HG03575 (cell line): ENCODE data around the gene KY.

Experiments used
- ATAC-seq: cut with Tn5 transposase; IDR thresholded peaks from one replicate; pipeline ENCODE4 v1.9.1; 2021; ENCODE audit not compliant: unreplicated experiment, insufficient number of reproducible peaks, low FRiP score; ENCODE audit errors: extremely low read depth

The KY gene

DNA sequence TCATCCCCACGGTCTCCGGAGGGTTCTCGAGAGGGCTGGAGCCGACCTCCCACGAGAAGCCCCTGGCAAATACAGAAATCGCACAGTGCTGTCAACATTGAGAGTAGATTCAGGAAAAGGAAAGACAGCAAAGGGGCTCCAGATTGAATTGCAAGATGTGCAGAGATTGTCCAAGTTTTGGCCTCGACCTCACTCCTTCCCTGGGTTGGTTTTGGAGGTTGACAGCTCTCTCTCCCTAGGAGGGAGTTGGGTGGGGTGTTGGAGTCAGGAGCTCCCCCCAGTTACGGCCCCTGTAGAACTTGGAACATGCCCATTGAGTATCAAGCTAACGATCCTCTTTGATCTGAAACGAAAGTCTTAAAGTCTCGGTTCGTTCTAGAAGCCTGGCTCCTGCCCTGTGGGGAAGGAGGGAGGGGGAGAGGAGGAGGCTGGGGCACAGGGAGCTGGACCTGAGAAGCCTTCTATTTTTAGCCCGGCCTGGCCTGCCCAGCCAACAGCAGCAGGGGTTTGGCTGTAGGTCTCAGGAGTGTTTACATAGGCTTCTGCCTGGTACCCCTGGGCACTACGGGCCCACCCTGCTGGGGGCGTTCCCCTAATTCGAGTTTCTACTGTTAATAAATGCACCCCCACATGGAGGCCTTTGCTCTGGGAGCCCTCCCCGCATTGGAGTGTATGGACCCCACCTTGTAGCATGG lies 672 bp upstream of the KY start:
- ATAC-seq: no peak

DNA sequence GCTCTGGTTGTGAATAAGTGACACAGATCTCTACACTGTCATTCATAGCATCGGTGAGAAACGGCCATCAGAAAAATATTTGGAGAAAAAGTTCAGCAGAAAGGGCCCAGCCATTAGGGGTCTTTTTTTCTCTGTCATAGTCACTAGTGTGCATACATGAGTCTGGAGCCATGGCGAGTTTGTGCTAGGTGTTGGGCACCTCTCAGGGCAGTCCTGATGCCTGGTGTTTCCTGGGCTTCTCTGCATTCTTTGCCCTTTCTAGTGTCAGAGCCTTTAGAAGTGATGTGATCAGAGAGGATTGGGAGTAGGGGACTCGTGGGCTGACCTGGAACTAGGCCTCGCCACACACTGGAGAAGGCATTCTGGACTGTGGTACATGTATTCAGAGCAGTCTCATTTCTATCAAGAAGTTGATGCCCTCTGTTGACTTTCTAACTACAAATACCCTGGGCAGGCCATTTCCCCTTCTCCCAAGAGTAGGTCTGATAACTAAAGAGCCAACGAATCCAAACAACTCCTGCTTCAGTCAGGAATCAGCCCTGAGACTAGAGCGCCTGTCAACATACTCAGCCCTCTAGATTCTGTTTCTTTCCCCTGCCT lies 1.6 kb downstream of the KY start:
- no peak for ATAC-seq

DNA sequence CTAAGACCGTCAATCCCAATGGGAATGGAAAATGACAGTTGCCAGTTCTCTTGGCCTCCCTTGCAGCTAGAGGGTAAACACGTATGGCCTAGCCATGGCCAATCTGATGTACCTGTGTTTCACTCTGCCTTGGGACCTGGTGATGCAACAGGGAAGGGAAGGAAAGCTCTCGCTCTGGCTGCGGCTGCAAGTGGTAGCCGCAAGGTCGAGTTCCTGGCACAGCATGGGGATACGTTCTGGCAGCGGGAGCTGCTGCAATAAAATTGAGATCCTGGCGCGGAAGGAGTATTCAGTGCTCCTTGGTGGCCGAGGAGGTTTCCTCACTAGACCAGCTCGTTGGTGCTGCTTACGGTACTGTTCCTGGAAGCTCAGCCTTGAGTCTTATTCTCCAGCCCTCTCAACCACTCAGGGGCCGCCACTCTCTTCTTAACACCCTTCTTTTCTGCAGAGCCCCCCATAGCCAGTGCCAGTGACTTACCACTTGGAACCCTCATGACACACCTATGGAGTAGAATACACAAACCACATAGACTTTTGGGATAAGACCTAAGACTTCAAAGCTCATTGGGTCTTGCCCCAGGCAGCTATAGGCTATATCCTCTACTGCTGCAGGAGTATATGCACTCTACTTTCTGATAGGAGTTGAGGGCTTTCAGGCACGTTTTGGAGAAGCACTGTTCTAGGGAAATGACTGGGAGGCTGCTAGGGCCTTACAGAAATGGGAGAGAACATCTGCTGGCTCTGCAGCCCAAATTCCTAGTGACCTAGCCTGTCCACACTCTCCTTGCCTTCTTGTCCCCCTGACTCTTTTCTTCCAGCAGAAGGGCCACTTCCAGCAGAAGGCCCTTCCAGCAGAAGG lies 2.7 kb downstream of the KY start:
- no peak for ATAC-seq

DNA sequence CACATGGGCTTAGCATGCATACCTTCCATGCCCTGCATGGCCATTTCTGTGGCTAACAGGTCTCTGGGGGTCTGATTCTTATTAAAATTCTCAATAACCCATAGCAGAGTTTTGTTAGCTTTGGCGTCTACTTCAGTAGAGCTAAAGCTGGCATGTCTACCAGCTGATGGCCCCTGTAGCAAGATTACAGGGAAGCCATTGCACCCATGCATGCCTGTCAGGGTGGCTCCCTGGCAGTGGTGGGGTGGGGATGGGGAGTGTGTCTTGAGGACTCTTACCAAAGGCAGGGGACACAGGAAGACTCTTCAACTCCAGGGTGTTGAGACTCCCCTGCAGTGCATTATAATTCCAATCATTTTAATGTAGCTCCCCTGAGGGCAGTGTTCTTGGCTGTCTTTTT lies 4.7 kb downstream of the KY start:
- no peak for ATAC-seq

DNA sequence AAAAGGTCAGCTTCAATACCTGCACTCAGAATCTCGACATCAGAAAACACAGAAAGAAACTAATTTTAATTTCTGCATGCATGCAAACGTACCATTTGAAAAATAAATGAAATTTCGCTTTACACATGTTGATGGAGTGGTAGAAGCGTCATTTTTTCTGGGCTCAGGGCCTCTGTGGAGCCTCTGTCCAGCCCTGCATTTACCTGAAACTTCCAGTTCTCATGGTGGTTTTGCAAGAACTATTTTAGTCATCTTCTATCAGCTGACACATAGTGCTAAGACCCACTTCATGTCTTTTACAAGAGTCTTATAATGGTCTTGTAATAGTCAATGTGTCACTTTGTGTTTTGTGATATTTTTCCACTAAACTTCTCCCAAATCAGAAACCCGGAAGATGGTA lies 5.3 kb downstream of the KY start:
- ATAC-seq: no peak

DNA sequence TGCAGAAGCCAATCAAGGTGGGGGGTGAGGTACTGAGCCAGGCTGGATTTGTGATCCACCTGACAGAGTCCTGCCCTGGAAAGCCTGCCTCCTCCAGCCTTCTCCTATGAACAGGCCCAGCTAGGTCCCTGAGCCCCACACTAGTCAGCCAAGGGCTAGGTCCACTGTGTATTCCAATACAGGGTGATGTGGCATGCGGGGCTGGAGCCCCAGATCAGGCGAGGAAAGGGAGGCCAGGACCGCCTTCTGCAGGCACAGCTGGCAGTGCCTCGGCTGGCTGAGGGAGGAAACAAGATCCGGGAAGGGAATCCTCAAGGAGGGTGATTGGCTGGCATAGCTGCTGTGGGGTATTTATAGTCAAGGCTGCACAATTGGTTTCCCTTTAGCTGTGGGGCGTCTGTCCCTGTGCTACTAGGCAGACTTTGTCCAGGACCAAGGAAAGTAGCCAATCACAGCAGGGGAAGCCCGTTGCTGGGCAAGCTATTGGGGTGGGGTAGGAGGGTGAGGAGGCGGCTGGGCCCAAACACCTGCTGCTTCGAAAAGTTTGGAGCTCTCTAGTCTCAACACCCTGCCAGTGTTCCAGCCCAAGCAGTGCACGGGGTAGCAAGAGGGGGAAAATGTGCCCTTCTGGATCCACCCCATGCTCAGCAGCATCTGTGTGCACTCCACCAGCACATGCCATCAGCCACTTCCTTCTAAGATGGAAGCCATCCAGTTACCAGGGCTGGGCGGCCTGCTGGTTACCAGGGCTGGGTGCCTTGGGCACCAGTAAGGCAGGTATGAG lies 5.9 kb downstream of the KY start:
- no peak for ATAC-seq

DNA sequence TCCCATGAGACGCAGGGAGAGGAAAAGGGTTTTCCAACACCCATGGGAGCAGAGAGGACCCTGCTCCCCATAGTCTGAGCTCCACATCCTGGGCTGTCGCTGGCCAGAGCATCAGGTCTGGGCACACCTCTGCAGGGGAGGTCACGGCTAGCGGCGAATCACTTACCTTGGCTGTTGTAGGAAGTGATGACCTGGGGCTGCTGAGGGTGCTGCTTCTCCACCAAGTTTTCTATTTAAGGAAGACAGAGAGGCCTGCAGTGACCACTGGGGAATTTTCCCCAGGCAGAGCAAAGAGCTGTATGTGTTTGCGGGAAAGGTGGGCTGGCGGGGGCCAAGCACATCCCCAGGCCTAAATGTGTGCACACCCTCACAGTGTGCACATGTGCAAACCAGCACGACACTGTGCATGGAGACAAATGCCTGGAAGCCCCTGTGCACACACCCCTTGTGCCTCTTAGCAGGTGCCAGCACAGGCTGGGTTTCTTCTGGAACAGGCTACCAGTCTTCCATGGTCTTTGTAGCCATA lies 7.6 kb downstream of the KY start:
- ATAC-seq: no peak

DNA sequence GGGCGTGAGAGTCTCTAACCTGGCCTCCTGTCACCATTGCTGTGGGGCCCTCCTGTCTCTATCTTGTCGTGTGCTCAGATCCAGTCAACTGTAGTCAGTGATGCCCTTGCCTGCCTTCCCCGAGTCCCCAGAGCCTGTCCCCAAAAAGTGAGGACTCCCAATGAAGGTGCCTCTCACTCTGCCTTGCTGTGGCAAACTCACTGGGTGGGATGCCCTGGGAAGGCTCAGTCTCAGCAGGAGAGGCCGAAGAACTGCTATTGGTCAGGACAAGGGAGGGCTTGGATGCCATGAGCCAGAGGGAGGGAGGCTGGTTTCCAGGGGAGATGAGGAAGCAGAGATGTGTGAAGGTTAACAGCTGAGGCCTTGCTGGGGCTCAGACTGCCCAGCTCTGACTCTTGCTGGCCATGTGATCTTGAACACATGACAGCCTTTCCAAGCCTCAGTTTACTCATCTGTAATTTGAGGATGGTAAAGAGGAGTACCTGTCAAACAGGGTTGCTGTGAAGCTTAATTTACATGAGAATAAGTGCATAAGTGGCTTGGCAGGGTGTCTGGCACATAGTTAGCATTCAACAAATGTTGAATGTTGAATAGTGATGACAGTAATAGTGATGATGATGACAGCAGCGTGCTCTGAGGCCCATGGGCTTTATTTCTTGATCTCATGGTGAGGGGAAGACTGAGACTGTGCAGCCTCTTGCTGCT lies 8.2 kb downstream of the KY start:
- no peak for ATAC-seq

DNA sequence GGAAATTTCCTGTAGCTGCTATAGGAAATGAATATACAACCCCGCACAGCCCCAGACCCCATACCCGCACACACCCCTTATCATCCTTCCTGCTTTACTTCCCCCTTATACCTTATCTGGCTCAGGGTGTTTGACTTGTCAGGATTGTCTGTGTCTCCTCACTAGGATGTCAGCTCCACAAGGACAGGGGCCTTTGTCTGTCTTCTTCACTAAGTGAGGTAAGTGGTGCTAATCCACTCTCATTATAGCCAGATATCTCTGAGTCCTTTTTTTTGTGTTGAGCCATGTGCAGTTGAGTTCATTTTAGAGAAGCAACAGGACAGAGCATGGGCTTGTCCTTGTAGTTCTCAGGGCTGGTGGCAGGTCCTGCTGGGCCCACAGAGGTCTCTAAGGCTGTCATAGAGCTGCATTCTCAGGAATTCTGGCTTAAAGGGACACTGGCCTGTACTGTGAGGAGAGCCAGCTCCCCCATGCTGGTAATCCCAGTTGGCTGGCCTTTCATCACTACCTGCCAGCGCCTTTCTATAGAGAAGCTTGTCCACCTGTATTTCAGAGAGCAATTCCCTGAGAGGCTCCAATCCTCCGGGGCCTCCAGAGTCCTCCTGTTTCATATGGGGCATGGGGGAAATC lies 9.0 kb downstream of the KY start:
- ATAC-seq: no peak

DNA sequence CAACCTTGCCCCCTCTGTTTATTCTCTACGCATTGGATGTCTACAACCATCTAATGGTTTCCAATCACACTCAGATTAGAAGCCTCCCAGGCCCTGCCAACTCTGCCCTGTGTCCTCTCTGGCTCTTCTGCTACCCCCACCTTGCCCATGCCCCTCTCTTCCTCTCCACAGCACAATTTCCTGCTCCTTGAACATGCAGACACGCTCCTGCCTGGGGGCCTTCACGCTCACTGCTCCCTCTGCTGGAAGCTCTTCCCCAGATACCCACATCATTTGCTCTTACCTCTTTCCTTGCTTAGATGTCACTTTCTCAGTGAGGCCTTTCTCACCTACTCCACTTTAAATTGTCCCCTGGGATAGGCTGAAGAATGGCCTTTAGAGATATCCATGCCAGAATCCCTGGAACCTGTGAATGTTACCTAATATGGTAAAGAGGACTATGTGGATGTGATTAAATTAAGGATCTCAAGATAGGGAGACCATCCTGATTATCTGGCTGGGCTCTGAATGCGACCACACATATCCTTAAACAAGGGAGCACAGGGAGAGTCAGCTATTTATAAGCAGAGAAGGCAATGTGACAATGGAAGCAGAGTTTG lies 9.9 kb downstream of the KY start:
- no peak for ATAC-seq

DNA sequence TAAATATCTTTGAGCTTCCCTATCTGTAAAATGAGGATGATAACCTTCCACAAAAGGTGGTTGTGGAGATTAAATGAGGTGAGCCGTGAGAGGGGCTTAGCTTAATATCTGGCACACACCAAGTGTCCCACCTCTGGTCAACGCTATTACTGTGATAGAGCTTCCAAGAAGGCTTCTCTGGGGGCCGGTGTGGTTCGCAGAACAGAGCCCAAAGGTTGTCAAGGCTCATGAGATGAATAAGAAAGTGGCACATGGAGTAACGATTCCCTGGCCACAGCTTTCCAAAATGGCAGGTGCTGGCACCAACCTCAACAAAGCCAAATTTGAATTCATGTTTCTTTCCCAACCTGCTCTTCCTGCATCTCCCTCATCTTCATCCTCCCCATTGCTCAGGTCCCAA lies 10.4 kb downstream of the KY start:
- no peak for ATAC-seq

DNA sequence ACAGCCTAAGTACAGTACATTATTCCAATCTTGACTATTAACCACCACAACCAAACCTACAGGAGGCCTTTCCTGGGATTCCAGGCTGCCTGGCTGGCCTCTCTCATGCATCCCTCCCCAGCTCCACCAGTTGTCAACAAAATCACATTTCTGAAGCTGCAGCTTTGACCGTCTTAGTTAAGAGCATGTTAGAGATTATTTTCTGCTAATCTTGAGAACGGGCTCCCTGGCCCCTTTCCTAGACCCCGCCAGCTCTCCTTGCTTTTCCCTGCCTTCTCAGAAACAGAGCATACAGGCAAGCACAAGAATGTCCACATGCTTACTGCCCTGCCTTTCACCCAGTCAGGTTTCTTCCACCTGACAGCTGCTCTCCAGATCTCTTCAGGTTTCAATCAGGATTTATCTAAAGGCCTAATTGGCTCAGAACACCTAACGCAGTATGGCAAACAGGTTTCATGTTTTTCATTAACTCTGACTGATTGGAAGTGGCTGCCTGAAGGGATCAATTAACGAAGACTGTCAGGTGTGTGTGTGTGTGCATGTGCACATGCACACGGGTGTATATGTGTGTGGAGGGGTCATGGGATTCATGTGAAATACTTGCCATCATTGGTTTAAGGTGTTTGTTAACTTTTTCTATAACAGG lies 12.3 kb downstream of the KY start:
- ATAC-seq: no peak

DNA sequence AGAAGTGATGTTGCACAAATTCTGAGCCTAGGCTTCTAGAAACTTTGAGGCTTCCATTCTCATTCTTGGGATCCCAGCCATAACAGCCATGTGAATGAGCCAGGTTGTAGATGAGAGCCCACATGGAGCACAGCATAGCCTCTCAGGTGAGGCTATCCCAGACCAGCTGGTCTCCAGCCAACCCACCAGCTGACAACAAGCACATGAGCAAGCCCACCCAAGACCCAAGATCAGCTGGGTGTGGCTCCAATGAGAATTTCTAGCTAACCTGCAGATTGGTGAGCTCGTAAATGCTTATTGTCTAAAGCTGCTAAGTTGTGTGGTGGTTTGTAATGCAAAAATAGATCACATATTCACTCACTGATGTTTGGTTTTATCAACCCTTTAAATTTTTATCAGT lies 14.4 kb downstream of the KY start:
- ATAC-seq: no peak

DNA sequence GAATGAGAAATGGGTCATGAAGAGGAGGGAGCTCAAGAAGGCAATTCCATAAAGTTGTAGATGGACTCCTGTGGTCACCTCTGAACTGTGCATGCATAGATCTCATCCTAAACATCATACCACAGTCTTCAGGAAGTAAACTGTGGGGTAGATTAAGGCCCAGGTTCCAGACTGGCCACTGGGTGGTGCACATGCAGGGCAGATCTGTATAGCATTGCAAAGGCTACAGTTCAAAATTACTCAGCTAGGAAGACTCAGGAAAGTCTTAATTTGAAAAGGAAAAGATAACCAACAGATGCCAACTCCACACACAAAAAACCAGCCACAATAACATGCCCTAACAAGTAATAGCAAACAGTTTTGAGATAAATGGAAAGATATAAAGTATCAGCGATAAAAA lies 20.3 kb downstream of the KY start:
- ATAC-seq: no peak

DNA sequence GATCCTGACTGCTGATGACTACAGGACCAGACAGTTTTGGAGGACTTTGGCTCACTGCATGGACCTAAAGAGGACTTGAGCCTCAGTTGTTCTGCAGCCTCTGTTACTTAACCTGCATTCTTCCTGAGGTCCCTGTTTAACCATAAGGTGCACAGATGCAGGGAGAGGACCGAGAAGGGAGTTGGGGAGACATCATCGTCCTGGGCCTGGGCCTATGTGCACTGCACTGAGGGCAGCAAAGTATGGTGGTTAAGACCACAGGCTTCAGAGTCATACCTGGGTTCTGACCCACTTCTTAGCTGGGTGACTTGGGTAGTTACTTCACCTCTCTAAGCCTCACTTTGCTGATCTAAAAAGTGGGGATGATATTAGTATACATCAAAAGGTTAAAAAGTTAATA lies 21.9 kb downstream of the KY start:
- no peak for ATAC-seq

DNA sequence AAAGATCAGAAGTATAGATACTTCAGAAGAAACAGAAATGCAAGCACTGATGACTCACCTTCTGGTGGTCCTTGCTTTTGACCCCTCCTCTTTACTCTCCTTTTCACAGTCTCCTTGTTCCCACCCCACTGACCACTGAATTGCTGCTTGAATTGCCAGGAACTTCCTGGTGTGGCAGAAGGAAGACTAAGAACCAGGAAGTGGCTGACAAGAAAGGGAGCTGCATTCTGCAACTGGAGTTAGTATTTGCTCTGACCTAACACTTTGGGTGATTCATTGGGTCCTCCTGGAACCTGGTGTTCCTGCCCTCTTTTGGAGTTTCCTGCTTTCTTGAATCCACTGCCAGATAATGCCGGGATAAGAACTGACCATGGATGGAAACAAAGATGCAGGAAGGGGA lies 23.0 kb downstream of the KY start:
- ATAC-seq: no peak

DNA sequence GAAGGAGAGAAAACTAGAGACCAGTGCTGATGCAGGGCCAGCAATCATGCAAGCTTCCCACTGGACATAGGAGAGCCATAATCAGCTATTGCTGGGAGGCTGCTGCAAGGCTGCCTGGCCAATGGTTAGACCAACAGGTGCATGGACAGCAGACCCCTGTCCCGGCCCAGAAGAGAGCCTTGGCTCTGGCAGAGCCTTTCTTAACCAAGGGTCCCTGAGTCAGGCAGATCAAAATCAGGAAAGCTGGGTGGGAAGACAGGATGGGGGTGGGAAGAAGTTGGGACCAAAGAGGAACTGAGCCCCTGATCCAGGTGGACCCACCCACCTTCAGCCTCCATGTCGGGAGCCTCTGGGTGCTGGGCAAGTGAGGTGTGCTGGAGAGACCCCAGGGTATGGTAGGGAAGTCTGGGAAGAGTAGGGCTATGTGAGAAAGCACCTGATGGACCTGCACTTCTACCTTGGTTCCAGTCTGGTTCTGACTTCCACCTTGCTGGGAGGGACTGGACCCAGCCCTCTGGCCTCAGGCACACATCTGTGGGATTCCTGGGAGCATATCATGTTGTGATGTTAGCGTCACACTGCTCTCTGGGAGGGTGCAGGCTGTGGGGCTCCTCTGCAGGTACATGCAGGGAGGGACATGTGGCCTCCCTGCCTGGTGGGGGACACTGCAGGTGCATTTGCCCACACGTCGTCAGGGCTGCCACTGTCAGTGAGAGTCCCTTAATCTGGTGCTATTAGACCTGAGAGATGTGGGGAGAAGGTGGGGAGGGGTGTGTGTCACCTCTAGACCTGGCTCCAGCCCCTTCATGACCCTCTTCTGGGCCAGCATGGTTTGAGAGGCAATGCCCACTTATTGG lies 24.7 kb downstream of the KY start:
- ATAC-seq: no peak
